GM10266 (cell line): ENCODE measurements around the gene RIPK1.
"Not testable (repeated sequence)": the region's sequence is repeated elsewhere in the genome, so short reads cannot be mapped to it uniquely, and the experiment has no call there.

ENCODE experiments used
- DNase-seq: peaks from one replicate; pipeline ENCODE4 v3.0.0; 2012; ENCODE audit errors: extremely low spot score
- TF ChIP-seq, protein P1 (sequence below): IDR thresholded peaks from 2 replicates; pipeline ENCODE4 v1.5.1; 2012; ENCODE audit warnings: mild to moderate bottlenecking, low read depth; ENCODE audit not compliant: control insufficient read depth, insufficient read depth; ENCODE audit errors: missing control alignments

RIPK1 gene

GRCh38 chr6:3133515-3133914 lies 65.2 kb downstream of the RIPK1 start:
- TF ChIP-seq, protein P1, sequence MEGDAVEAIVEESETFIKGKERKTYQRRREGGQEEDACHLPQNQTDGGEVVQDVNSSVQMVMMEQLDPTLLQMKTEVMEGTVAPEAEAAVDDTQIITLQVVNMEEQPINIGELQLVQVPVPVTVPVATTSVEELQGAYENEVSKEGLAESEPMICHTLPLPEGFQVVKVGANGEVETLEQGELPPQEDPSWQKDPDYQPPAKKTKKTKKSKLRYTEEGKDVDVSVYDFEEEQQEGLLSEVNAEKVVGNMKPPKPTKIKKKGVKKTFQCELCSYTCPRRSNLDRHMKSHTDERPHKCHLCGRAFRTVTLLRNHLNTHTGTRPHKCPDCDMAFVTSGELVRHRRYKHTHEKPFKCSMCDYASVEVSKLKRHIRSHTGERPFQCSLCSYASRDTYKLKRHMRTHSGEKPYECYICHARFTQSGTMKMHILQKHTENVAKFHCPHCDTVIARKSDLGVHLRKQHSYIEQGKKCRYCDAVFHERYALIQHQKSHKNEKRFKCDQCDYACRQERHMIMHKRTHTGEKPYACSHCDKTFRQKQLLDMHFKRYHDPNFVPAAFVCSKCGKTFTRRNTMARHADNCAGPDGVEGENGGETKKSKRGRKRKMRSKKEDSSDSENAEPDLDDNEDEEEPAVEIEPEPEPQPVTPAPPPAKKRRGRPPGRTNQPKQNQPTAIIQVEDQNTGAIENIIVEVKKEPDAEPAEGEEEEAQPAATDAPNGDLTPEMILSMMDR: no peak

DNA sequence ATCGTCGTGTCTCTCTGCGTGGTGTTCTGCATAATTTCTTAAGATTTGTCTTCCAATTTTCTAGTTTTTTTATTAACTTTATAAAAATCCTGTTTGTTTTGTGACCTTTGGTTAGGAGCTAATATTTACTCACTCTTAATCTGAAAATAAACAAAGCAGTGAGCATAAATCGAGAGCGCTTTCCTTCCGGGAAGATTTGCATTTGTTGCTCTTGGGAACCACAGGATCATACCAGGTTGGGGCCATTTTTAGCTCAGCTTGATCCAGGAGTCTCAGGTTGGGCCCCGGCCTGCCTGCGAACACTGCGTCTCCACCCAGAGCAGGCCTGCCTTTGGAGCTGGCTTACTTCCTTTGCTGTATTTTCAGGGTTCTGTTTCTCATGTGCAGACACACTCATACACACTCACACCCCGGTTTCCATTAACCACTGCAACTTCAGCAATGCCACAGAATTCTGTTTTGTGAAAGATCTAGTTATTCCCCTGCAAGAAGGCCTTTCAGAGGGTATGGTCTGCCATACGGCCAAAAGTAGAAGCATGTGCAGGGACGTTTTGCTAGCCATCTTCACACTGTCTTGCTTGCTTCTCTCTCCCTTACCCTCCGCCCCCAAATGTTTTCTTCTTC lies 67.5 kb downstream of the RIPK1 start:
- TF ChIP-seq, protein P1: no peak
- DNase-seq: no peak

More at GRCh38 chr6:3133515-3133914, 65.2 kb downstream of the RIPK1 start:
- no peak for DNase-seq

DNA sequence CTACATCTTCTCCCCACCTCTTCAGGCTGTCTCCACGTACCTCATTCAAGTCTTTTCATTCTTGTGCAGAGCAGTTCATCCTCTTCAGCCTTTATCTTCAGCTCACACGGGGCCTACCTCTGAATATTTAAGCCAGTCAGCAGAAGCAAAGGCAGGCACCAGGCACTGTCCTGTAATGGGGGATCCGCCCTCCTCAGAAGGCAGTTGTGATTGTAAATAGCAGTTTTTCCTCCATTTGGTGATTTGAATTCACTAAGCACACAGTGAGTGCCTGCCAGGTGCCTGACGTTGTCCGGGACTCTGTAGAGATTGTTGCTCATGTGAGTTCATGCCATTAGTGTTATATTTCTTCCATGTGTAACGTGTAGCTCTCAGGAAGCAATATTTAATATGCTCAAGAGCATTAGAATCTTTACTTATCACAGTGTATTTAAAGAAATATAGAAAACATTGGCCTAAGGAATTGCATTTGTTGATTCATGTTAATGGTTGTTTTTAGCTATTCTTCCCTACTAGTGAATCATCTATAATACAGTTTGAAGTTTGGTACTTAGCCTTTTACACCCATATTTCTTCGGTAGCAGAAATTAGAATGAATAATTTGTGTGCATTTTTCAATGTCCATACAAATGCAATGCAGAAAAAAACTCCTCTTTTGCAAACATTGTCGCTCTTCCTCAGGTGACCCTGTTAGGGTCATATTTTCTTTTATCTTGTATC lies 68.2 kb downstream of the RIPK1 start:
- TF ChIP-seq, protein P1: no peak
- no peak for DNase-seq

GRCh38 chr6:3137057-3137777 lies 68.9 kb downstream of the RIPK1 start:
- TF ChIP-seq, protein P1: no peak
- DNase-seq: no peak

- not testable (repeated sequence) for DNase-seq
These were observed 69.6 kb downstream of the RIPK1 start for GRCh38 chr6:3137873-3138272.

GRCh38 chr6:3138341-3138740 lies 70.0 kb downstream of the RIPK1 start:
- no peak for DNase-seq
- TF ChIP-seq, protein P1: no peak

- DNase-seq: no peak
- TF ChIP-seq, protein P1: no peak
These were observed 71.0 kb downstream of the RIPK1 start for GRCh38 chr6:3139090-3139903.
